Measurements from ENCODE around the gene TST.

DNA sequence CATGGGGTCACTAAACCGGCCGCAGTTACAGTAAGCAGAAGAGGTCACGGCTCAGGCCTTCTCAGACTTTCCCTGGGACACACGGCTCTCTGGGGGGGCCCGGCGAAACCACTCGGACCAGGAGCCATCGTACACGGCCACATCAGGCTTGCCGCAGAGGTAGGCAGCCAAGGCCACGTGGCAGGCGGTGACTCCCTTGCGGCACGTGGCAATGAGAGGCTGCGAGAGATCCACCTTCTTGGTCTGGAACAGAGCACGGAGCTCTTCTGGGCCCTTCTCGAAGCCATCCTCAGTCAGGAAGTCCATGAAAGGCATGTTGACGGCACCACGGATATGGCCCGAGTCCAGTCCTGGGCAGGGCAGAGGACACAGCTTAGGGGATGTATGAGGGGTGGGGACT lies 8.3 kb downstream of the TST start:
- TF ChIP-seq, protein P1, sequence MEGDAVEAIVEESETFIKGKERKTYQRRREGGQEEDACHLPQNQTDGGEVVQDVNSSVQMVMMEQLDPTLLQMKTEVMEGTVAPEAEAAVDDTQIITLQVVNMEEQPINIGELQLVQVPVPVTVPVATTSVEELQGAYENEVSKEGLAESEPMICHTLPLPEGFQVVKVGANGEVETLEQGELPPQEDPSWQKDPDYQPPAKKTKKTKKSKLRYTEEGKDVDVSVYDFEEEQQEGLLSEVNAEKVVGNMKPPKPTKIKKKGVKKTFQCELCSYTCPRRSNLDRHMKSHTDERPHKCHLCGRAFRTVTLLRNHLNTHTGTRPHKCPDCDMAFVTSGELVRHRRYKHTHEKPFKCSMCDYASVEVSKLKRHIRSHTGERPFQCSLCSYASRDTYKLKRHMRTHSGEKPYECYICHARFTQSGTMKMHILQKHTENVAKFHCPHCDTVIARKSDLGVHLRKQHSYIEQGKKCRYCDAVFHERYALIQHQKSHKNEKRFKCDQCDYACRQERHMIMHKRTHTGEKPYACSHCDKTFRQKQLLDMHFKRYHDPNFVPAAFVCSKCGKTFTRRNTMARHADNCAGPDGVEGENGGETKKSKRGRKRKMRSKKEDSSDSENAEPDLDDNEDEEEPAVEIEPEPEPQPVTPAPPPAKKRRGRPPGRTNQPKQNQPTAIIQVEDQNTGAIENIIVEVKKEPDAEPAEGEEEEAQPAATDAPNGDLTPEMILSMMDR (IDR thresholded peaks at IDR 0.05; ENCODE audit: poor library complexity, severe bottlenecking), result no peak
- TF ChIP-seq EZH2 (IDR thresholded peaks at IDR 0.05; ENCODE audit: borderline replicate concordance, insufficient read depth, low read length, poor library complexity, severe bottlenecking), result no peak
